ENCODE results near the gene SDK1.
"Not testable (repeated sequence)": the region's sequence is repeated elsewhere in the genome, so short reads cannot be mapped to it uniquely, and the experiment has no call there.

SDK1 gene

DNA sequence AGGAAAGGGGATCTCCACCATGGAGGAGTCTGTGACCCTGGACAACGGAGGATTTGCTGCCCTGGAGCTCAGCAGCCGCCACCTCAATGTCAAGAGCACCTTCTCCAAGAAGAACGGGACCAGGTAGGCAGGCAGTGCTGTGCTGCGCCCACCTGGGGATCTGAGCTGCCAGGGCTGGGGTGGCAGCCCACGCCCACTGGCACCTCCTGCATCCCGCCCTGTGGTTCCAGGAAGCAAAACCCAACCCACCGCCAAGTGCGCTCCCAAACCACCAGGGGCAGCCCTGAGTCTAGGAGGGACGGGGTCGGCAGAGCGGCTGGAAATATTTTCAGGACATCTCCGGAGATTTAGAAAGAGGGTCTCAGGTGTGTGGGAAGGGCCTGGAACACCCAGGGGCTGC lies 940.7 kb downstream of the SDK1 start:
- DNase-seq, result no peak

DNA sequence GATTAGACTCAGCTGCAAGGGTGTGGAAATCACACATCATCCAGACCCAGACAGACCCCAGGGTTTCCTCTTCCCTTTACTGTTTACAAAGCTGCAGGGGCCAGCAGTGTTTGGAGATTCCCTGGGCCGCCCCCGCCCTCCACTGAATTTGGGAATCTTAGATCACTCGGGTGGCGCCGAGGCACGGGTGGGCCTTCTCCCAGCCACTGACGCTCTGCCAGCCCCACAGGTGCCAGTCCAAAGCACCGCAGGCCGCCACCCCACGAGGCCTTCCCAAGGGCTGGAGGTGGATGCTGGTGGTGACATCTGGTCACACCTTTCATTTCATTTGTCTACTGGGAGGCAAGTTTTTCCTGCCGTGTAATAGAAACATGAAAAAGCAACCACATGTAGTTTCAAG lies 941.7 kb downstream of the SDK1 start:
- no peak for DNase-seq

DNA sequence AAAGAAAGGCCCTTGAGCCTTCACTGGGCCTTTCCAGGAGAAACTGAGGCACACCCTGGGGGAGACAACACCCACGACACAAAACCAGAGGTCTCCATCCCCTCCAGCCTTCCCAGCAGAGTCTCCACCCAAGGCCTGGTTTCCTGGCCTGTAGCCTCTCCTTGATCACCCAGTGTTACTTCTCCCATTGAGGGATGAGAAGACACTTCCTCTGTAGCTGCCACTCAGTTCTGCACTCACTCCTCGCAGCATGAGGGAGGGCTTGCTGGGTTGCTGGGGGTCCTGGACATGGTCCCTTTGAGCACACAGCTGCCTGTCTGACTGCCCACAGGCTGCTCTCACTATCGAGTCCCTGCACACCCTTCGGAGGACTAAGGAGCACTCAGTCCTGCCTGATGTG lies 943.0 kb downstream of the SDK1 start:
- DNase-seq, result no peak

GRCh38 chr7:4244635-4245034 lies 943.6 kb downstream of the SDK1 start:
- DNase-seq, result no peak

DNA sequence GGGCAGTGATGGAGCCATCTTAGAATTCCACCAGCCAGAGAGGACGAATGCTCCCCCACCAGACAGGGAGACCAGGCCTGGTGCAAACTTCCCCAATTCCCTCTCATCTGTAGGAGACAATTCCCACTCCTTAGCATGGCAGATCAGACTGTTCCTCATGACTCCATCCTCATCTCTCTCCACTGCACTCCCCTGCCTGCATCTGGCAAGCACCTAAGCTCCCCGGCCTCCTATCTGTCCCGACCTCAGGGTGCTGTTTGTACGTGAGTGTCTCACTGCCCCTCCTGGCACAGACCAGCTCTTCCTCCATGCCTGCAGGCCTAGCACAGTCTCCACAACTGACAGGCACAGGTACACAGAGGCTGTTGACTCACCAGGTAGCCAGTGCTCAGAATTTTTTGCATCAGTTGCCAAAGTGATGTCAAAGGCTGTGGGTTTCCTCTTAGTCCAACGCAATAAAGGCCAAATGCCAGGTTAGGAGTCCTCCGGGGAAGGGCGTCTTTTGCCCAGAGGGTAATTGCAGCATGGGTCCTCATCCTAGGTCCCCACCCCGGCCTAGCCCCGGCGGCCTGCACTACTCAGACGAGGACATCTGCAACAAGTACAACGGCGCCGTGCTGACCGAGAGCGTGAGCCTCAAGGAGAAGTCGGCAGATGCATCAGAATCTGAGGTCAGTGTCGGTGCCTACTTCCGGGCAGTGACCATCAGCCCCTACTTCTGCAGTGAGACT lies 944.2 kb downstream of the SDK1 start:
- no peak for DNase-seq

DNA sequence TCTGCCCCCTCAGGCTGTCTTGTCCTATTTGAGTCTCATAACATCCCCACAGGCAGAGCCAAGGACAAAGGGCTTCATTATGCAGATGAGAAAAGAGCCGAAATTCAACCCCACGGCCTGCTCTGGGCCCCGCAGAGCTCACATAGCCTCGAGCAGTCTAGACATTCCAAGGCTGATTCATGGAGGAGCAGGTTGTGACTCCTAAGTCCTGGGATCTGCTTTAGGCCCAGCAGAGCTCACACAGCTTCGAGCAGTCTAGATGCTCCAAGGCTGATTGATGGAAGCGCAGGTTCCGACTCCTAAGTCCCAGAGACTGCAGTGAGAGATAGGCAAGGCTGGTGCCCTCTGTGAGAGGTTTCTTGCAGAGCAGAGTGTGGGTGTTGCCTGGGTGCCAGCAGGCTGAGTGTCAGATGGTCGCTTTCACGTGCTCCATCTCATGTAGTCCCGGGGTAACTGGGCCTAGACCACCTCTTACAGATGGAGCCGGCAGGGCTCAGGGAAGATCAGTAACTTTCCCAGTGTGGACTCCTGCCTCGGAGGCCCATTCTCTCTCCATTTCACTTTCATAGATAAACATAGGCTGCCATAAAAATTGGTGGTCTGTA lies 944.9 kb downstream of the SDK1 start:
- no peak for DNase-seq

- no peak for DNase-seq
Observed at GRCh38 chr7:4246536-4246935, 945.5 kb downstream of the SDK1 start.

DNA sequence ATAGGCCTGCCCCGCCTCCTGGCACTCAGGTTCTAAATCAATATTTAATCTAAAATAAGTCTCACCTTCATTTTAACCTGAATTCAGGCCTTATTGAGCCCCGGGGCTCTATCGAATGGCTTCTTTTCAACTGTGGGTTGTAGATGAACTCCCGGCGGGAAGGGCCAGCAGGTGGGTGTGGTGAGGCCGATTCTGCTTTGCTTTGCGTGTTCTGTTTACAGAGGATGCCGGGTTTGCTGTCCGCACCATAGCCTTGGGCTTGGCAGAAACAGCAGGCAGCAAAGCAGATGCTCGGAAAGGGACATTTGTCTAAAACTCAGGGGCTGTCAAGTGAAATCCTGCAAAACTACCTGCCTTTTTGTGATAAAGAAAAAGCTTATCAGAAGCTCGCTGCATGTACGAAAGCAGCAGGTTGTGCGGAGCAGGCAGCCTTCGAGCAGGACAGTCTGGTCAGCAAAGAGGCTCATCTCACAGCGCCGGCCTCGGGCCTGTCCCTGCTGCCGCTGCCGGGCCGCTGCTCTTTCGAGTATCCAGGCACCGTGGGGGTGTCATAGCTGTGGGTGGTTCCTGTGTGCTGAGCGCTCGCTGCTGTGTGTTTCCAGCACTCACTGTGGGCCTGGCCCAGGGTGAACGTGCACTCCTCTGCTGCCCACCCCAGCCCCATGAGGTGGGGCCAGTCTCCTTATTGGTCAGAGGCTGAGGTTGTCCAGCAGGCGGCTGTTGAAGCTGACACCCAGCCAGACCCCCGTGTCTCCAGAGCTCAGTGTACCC lies 946.2 kb downstream of the SDK1 start:
- DNase-seq, result no peak

GRCh38 chr7:4248295-4248694 lies 947.2 kb downstream of the SDK1 start:
- no peak for DNase-seq

DNA sequence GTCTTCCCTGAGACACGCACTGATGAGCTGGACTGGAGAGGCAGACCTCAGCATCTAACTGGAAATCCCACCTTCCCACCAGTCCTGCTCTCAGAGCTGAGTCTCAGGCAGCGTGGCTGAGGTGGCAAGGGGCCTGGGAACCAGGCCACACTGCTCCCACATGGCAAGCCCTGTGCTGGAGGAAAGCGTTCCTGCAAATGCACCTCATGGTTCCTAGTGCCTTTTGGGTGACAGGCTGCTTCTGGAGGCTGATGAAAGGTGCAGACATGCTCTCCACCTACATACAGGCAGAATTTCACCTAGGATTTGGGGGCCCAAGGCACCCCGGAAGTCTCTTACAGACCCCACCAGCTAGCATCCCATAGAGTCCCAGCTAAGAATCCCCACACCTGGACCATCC lies 948.2 kb downstream of the SDK1 start:
- DNase-seq, result no peak

DNA sequence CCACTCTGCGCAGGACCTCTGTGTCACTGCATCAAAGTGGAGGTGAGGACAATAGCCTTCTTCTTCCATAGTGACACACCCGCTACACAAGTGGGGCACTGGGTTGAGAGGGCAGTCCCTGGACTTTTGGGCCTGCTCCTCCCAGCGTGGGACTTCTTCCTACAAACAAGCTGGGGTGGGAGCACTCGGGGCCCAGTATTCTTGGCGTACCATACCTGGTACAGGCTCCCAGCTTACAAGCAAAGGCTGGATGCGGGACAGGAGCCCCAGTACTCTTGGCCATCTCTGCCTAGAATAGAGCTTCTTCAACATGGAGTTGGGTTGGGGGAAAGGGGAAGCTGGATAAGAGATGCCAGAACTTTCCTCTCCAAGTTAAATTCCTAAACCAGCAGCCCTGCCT lies 954.3 kb downstream of the SDK1 start:
- no peak for DNase-seq

DNA sequence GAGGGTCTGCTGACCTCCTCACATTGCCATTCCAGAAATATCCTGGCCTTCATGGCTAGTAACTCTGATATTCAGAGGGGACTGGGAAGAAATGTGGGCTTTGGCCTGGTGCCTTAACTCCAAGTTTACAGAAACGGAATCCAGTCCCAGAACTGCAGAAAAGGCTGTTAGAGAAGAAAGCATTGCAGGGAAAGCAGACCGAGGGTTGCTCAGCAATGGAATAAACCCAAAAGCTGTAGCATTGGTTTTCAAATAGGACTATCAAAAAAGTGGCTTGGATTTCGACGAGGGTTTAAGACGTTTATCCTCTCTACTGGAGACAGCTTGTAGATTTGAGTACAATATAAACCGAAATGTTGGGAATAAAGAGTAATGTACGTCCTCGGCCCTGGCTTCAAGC lies 955.2 kb downstream of the SDK1 start:
- DNase-seq, result no peak

GRCh38 chr7:4257146-4258111 lies 956.4 kb downstream of the SDK1 start:
- no peak for DNase-seq

GRCh38 chr7:4260116-4260515 lies 959.1 kb downstream of the SDK1 start:
- DNase-seq, result not testable (repeated sequence)

GRCh38 chr7:4260867-4261600 lies 960.0 kb downstream of the SDK1 start:
- no peak for DNase-seq

GRCh38 chr7:4261601-4261960 lies 960.5 kb downstream of the SDK1 start:
- DNase-seq, result no peak

DNA sequence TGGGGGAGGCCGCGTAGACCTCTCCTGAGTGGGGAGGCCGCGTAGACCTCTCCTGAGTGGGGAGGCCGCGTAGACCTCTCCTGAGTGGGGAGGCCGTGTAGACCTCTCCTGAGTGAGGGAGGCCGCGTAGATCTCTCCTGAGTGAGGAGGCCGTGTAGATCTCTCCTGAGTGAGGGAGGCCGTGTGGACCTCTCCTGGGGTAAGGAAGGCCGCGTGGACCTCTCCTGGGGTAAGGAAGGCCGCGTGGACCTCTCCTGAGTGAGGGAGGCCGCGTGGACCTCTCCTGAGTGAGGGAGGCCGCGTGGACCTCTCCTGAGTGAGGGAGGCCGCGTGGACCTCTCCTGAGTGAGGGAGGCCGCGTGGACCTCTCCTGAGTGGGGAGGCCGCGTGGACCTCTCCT lies 963.2 kb downstream of the SDK1 start:
- DNase-seq, result not testable (repeated sequence)

DNA sequence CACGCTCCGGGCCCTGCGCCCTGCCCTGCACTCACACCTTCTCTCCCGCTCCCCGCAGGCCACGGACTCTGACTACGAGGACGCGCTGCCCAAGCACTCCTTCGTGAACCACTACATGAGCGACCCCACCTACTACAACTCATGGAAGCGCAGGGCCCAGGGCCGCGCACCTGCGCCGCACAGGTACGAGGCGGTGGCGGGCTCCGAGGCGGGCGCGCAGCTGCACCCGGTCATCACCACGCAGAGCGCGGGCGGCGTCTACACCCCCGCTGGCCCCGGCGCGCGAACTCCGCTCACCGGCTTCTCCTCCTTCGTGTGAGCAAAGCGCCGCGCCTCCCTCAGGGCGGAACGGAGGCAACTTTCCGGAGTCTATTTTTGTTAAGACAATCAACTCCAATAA lies 964.0 kb downstream of the SDK1 start:
- no peak for DNase-seq

DNA sequence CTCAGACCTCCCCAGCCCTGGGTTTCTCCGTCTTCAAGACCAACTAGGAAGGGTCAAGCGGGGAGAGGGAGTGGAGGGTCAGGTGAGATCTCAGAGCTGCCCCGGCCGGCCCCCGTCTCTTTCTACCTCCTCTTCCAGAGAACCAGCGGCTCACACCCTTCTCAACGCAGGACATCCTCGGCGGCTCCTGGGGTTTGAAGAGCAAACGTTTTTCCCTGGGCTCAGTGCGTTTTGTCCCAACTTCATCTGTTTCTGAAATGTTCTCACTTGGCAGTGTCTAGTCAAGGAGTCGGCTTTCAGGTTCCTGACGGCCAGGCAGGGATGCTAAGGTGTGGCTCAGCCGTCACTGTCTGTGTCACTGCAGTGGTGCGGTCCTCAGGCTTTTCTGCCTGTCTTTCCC lies 964.6 kb downstream of the SDK1 start:
- DNase-seq, result no peak

- no peak for DNase-seq
Observed at GRCh38 chr7:4266270-4267040, 965.4 kb downstream of the SDK1 start.

DNA sequence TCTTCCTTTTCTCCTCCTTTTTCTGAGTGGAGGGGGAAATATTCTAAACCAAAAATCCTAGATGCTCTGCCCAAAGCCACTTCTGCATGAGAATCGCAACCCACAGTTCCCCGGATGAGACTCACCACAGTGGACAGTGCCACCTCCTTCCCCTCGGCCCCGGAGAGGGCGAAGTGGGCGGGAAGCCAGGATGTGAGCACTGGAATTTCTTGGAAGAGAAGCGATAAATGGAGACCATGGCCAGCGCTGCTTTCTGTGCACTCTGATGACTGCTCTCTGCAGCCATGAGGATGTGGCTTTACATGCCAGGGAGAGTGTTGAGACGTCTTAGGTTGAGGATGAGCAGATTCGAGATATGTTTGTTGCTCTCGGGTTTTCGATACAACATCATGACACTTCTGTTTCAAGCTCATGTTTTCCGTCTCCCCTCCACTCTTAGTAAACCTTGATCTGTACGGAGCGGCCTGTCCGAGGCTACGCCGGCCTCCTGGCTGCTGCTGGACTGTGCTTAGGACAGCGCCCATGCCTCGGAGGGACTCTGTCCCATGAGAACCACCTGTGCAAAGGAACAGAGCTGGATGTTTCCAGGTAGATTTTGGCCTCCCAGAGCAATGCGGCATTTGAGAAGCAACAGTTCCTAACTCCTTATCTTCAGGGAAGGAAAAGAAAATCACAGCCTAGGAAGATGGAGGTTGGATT lies 966.4 kb downstream of the SDK1 start:
- no peak for DNase-seq

All from NCI-H2107 (cell line).